GM12801 (cell line): ENCODE results near the gene POLK.

Experiments
- CTCF ChIP-seq: IDR thresholded peaks from one replicate; pipeline ENCODE4 v1.5.1; 2011; ENCODE audit warnings: control low read depth; ENCODE audit not compliant: insufficient read length; ENCODE audit errors: extremely low read depth

The POLK gene

GRCh38 chr5:75571547-75571946 lies 59.9 kb downstream of the POLK start:
- TF ChIP-seq CTCF, result no peak

- TF ChIP-seq CTCF, result no peak
Observed at GRCh38 chr5:75574791-75575190, 63.1 kb downstream of the POLK start.

- TF ChIP-seq CTCF, result no peak
Observed at GRCh38 chr5:75584641-75585040, 73.0 kb downstream of the POLK start.

- TF ChIP-seq CTCF, result no peak
Observed at GRCh38 chr5:75588666-75589065, 77.0 kb downstream of the POLK start.

- no peak for TF ChIP-seq CTCF
Observed at GRCh38 chr5:75600535-75600934, 88.8 kb downstream of the POLK start.

- no peak for TF ChIP-seq CTCF
Observed at GRCh38 chr5:75601567-75601966, 89.9 kb downstream of the POLK start.

GRCh38 chr5:75601996-75602395 lies 90.3 kb downstream of the POLK start:
- no peak for TF ChIP-seq CTCF

GRCh38 chr5:75603371-75603770 lies 91.7 kb downstream of the POLK start:
- no peak for TF ChIP-seq CTCF
